Loucy (cell line): ENCODE data around the gene ACOT13.

Source experiments
- EZH2phosphoT487 ChIP-seq: fragments of 200-600 bp; IDR thresholded peaks from 2 replicates; pipeline ENCODE4 v1.6.1; 2018; ENCODE audit warnings: antibody characterized with exemption, mild to moderate bottlenecking, moderate library complexity, borderline replicate concordance
- TF ChIP-seq, protein P1 (sequence below): fragments of 200-600 bp; sonication (generic); conservative IDR thresholded peaks from 2 replicates; pipeline ENCODE4 v1.5.1; 2014; ENCODE audit warnings: mild to moderate bottlenecking, antibody characterized with exemption, low read length

DNA sequence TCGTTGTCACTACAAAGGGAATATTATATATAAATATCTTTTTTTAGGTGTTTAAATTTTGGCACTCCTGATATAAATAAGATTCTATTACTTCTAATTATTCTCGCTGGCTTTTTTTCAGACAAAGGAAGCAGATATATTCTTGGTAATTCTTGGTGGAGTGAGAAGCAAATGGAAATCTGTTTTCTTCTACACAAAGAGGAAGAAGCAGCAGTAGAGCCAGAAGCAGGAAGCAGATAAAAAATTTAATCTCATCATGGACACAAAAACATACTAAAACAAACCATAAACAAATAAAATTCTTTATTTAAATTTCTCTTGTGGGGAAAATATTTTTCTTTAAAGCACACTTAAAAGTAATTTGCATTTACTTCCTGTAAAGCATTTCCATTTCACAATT is 17.2 kb upstream of the ACOT13 start:
- TF ChIP-seq, protein P1, sequence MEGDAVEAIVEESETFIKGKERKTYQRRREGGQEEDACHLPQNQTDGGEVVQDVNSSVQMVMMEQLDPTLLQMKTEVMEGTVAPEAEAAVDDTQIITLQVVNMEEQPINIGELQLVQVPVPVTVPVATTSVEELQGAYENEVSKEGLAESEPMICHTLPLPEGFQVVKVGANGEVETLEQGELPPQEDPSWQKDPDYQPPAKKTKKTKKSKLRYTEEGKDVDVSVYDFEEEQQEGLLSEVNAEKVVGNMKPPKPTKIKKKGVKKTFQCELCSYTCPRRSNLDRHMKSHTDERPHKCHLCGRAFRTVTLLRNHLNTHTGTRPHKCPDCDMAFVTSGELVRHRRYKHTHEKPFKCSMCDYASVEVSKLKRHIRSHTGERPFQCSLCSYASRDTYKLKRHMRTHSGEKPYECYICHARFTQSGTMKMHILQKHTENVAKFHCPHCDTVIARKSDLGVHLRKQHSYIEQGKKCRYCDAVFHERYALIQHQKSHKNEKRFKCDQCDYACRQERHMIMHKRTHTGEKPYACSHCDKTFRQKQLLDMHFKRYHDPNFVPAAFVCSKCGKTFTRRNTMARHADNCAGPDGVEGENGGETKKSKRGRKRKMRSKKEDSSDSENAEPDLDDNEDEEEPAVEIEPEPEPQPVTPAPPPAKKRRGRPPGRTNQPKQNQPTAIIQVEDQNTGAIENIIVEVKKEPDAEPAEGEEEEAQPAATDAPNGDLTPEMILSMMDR: no peak
- TF ChIP-seq EZH2phosphoT487: no peak
